HEK293 (cell line): ENCODE measurements around the gene SYNGR3.

Source experiments
- CTCF ChIA-PET: fragments of 350-600 bp; formaldehyde crosslinking; extraction: SDS; loops from one replicate; lab custom pipeline; 2021; ENCODE audit warnings: antibody characterized with exemption; lab: Yijun Ruan, JAX
- POLR2A ChIA-PET: fragments of 300-600 bp; formaldehyde crosslinking; extraction: SDS; loops from one replicate; lab custom pipeline; 2020; ENCODE audit warnings: antibody characterized with exemption, inconsistent platforms; lab: Yijun Ruan, JAX
- H3K27ac ChIP-seq: fragments of 200-500 bp; sonication (Bioruptor generic); 2 replicates; pipeline ENCODE4 v1.5.1; 2014; ENCODE audit warnings: low read depth, low read length, control low read depth, inconsistent platforms; ENCODE audit errors: extremely low read depth
- H3K36me3 ChIP-seq, 2 experiments: fragments of 200-500 bp in 1 of 2; sonication (Bioruptor generic) in 1 of 2; 1 replicate in 1 of 2; 2 replicates in 1 of 2; pipeline ENCODE4 v1.5.1; 2014 to 2017; ENCODE audit warnings: inconsistent platforms in 2 of 2, low read length in 2 of 2; ENCODE audit not compliant: control insufficient read depth in 2 of 2, insufficient read depth in 1 of 2
- H3K4me1 ChIP-seq: fragments of 200-500 bp; sonication (Bioruptor generic); 2 replicates; pipeline ENCODE4 v1.5.1; 2014; ENCODE audit warnings: mild to moderate bottlenecking, low read length, inconsistent platforms; ENCODE audit not compliant: control insufficient read depth, insufficient read depth
- H3K4me3 ChIP-seq: 2 replicates; pipeline ENCODE4 v1.5.1; 2011; ENCODE audit warnings: low read depth, mild to moderate bottlenecking, control low read depth, low read length, moderate library complexity
- H3K9me3 ChIP-seq: fragments of 200-500 bp; sonication (Bioruptor generic); 2 replicates; pipeline ENCODE4 v1.5.1; 2014; ENCODE audit warnings: low read depth, low read length, inconsistent platforms; ENCODE audit not compliant: control insufficient read depth, insufficient read depth
- BCL6B ChIP-seq: fragments of 450-650 bp; formaldehyde crosslinking; IDR thresholded peaks from 2 replicates; pipeline ENCODE4 v1.5.1; 2017; ENCODE audit warnings: missing biosample characterization, missing genetic modification characterization
- GLIS1 ChIP-seq: fragments of 450-650 bp; formaldehyde crosslinking; IDR thresholded peaks from 2 replicates; pipeline ENCODE4 v1.5.1; 2016; ENCODE audit warnings: missing biosample characterization, missing genetic modification characterization
- MYNN ChIP-seq: fragments of 450-650 bp; formaldehyde crosslinking; IDR thresholded peaks from 2 replicates; pipeline ENCODE4 v1.5.1; 2016; ENCODE audit warnings: missing biosample characterization, missing genetic modification characterization, borderline replicate concordance
- PRDM4 ChIP-seq: fragments of 450-650 bp; formaldehyde crosslinking; IDR thresholded peaks from 2 replicates; pipeline ENCODE4 v1.5.1; 2017; ENCODE audit warnings: missing biosample characterization, missing genetic modification characterization
- SCRT2 ChIP-seq: fragments of 450-650 bp; formaldehyde crosslinking; IDR thresholded peaks from 2 replicates; pipeline ENCODE4 v1.5.1; 2016; ENCODE audit warnings: missing biosample characterization, missing genetic modification characterization
- WT1 ChIP-seq: fragments of 450-650 bp; formaldehyde crosslinking; IDR thresholded peaks from 2 replicates; pipeline ENCODE4 v1.5.1; 2016; ENCODE audit warnings: missing biosample characterization, missing genetic modification characterization
- ZBTB1 ChIP-seq: fragments of 450-650 bp; formaldehyde crosslinking; IDR thresholded peaks from 2 replicates; pipeline ENCODE4 v1.5.1; 2016; ENCODE audit warnings: missing biosample characterization, missing genetic modification characterization
- ZNF19 ChIP-seq: fragments of 450-650 bp; formaldehyde crosslinking; IDR thresholded peaks from 2 replicates; pipeline ENCODE4; 2016; ENCODE audit warnings: missing biosample characterization, missing genetic modification characterization, low read depth
- ZNF202 ChIP-seq: fragments of 450-650 bp; formaldehyde crosslinking; IDR thresholded peaks from 2 replicates; pipeline ENCODE4 v1.5.1; 2016; ENCODE audit warnings: missing biosample characterization, missing genetic modification characterization, borderline replicate concordance
- ZNF221 ChIP-seq: fragments of 450-650 bp; formaldehyde crosslinking; IDR thresholded peaks from 2 replicates; pipeline ENCODE4 v1.5.1; 2017; ENCODE audit warnings: missing biosample characterization, missing genetic modification characterization, borderline replicate concordance
- ZNF362 ChIP-seq: fragments of 450-650 bp; formaldehyde crosslinking; IDR thresholded peaks from 2 replicates; pipeline ENCODE4 v1.5.1; 2016; ENCODE audit warnings: missing biosample characterization, missing genetic modification characterization
- ZNF394 ChIP-seq: fragments of 450-650 bp; formaldehyde crosslinking; IDR thresholded peaks from 2 replicates; pipeline ENCODE4 v1.5.1; 2016; ENCODE audit warnings: missing biosample characterization, missing genetic modification characterization, mild to moderate bottlenecking, moderate library complexity, borderline replicate concordance
- ZNF433 ChIP-seq: fragments of 450-650 bp; formaldehyde crosslinking; IDR thresholded peaks from 2 replicates; pipeline ENCODE4 v1.5.1; 2016; ENCODE audit warnings: missing biosample characterization, missing genetic modification characterization, low read depth
- ZNF473 ChIP-seq: fragments of 450-650 bp; formaldehyde crosslinking; IDR thresholded peaks from 2 replicates; pipeline ENCODE4 v1.5.1; 2017; ENCODE audit warnings: missing biosample characterization, missing genetic modification characterization
- ZNF544 ChIP-seq: fragments of 450-650 bp; formaldehyde crosslinking; IDR thresholded peaks from 2 replicates; pipeline ENCODE4 v1.5.0; 2017; ENCODE audit warnings: missing biosample characterization, missing genetic modification characterization
- ZNF624 ChIP-seq: fragments of 450-650 bp; formaldehyde crosslinking; IDR thresholded peaks from 2 replicates; pipeline ENCODE4 v1.5.1; 2017; ENCODE audit warnings: missing biosample characterization, missing genetic modification characterization
- ZNF629 ChIP-seq: fragments of 450-650 bp; formaldehyde crosslinking; IDR thresholded peaks from 2 replicates; pipeline ENCODE4 v1.5.1; 2017; ENCODE audit warnings: missing biosample characterization, missing genetic modification characterization
- ZNF677 ChIP-seq: fragments of 450-650 bp; IDR thresholded peaks from 2 replicates; pipeline ENCODE4 v1.5.0; 2018; ENCODE audit warnings: missing biosample characterization, mild to moderate bottlenecking, missing genetic modification characterization, moderate library complexity
- ZNF692 ChIP-seq: fragments of 450-650 bp; formaldehyde crosslinking; IDR thresholded peaks from 2 replicates; pipeline ENCODE4 v1.5.1; 2016; ENCODE audit warnings: missing biosample characterization, missing genetic modification characterization
- ZSCAN16 ChIP-seq: fragments of 450-650 bp; formaldehyde crosslinking; IDR thresholded peaks from 2 replicates; pipeline ENCODE4 v1.5.1; 2016; ENCODE audit warnings: missing biosample characterization, missing genetic modification characterization
- TF ChIP-seq, protein P1 (sequence below): fragments of 450-650 bp; formaldehyde crosslinking; IDR thresholded peaks from 2 replicates; pipeline ENCODE4 v1.5.1; 2016; ENCODE audit warnings: missing biosample characterization, missing genetic modification characterization, low read depth
- TF ChIP-seq, protein P2 (sequence below): fragments of 450-650 bp; formaldehyde crosslinking; IDR thresholded peaks from 2 replicates; pipeline ENCODE4 v1.5.1; 2016; ENCODE audit warnings: missing biosample characterization, missing genetic modification characterization, borderline replicate concordance
- TF ChIP-seq, protein P3 (sequence below): fragments of 450-650 bp; formaldehyde crosslinking; IDR thresholded peaks from 2 replicates; pipeline ENCODE4 v1.5.1; 2016; ENCODE audit warnings: missing biosample characterization, missing genetic modification characterization

SYNGR3 gene

DNA sequence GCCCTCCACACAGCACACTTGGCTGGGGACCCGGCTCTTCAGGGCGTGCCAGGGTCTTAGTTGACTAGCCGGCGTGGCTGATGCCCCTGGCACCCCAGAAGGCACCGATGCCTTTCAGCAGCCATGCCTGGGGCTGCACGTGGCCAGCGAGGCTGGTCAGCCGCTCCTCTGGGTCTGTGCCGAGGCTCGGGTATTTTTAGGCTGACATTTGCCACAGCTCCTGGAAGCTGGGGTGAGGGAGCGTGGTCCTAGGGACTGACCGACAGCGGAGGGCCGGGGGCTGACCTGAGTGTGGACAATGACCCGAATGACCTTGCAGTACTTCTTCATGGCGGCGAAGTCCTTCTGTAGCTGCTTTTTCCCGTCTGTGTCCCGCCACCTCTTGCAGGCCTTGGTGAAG, 39.2 kb upstream of the SYNGR3 start:
- no peaks in the 10 kb centered on the region for H3K4me1 ChIP-seq
- H3K27ac ChIP-seq, result no peak overlapping the region
- CTCF ChIA-PET, result no interaction called here
- no peaks in the 10 kb centered on the region for H3K36me3 ChIP-seq
- TF ChIP-seq MYNN (tag by site-specific recombination) (no peak), ZNF677 (no peak), GLIS1 (tag by site-specific recombination) (no peak), ZNF394 (no peak), ZBTB1 (tag by site-specific recombination) (no peak), BCL6B (tag by site-specific recombination) (no peak), ZNF624 (tag by site-specific recombination) (no peak), ZNF692 (tag by site-specific recombination) (no peak)
- POLR2A ChIA-PET, result interaction anchor here (0.6 to 3.5 kb wide), 3 partner anchors 10 to 48 kb away, joined by 7 to 19 read pairs (median 7); partner anchors contain the start of genes NDUFB10 and RPS2
- no peak overlapping the region for H3K4me3 ChIP-seq
- no peaks in the 10 kb centered on the region for H3K9me3 ChIP-seq

DNA sequence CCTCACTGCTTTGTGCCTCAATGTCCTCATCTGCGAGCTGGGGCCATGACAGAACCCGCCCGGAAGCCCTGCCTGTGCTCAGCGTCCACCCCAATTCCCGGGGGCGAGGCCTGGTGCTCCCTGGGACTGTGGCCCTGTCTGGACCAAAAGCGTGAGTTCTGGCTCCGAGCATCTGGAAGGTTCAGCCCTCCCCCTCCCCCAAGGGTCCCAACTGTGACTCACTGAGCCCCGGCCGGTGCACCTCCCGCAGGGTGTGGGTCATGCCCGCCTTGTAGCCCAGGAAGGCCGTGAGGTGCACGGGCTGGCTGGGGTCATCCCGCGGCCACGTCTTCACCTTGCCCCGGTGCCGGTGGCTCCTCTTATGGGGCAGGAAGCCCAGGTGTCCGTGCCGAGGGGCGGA, 36.0 kb upstream of the SYNGR3 start:
- Histone ChIP-seq H3K4me3 (no peak overlapping the region), H3K4me1 (no peaks in the 10 kb centered on the region), H3K27ac (no peak overlapping the region), H3K9me3 (no peaks in the 10 kb centered on the region), H3K36me3 (no peaks in the 10 kb centered on the region)
- ChIA-PET CTCF (interaction anchor here (0.6 to 1.0 kb wide), 2 partner anchors 10 to 106 kb away, joined by 3 to 5 read pairs; no protein-coding TSS in a partner anchor), POLR2A (no interaction called here)
- TF ChIP-seq ZSCAN16 (tag by site-specific recombination), result no peak
- TF ChIP-seq ZNF629, result no peak
- no peak for TF ChIP-seq WT1 (tag by site-specific recombination)
- TF ChIP-seq, protein P1, sequence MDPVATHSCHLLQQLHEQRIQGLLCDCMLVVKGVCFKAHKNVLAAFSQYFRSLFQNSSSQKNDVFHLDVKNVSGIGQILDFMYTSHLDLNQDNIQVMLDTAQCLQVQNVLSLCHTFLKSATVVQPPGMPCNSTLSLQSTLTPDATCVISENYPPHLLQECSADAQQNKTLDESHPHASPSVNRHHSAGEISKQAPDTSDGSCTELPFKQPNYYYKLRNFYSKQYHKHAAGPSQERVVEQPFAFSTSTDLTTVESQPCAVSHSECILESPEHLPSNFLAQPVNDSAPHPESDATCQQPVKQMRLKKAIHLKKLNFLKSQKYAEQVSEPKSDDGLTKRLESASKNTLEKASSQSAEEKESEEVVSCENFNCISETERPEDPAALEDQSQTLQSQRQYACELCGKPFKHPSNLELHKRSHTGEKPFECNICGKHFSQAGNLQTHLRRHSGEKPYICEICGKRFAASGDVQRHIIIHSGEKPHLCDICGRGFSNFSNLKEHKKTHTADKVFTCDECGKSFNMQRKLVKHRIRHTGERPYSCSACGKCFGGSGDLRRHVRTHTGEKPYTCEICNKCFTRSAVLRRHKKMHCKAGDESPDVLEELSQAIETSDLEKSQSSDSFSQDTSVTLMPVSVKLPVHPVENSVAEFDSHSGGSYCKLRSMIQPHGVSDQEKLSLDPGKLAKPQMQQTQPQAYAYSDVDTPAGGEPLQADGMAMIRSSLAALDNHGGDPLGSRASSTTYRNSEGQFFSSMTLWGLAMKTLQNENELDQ (tag by site-specific recombination), result no peak
- no peak for TF ChIP-seq ZNF221 (tag by site-specific recombination)
- TF ChIP-seq ZNF362 (tag by site-specific recombination), result no peak
- TF ChIP-seq, protein P2, sequence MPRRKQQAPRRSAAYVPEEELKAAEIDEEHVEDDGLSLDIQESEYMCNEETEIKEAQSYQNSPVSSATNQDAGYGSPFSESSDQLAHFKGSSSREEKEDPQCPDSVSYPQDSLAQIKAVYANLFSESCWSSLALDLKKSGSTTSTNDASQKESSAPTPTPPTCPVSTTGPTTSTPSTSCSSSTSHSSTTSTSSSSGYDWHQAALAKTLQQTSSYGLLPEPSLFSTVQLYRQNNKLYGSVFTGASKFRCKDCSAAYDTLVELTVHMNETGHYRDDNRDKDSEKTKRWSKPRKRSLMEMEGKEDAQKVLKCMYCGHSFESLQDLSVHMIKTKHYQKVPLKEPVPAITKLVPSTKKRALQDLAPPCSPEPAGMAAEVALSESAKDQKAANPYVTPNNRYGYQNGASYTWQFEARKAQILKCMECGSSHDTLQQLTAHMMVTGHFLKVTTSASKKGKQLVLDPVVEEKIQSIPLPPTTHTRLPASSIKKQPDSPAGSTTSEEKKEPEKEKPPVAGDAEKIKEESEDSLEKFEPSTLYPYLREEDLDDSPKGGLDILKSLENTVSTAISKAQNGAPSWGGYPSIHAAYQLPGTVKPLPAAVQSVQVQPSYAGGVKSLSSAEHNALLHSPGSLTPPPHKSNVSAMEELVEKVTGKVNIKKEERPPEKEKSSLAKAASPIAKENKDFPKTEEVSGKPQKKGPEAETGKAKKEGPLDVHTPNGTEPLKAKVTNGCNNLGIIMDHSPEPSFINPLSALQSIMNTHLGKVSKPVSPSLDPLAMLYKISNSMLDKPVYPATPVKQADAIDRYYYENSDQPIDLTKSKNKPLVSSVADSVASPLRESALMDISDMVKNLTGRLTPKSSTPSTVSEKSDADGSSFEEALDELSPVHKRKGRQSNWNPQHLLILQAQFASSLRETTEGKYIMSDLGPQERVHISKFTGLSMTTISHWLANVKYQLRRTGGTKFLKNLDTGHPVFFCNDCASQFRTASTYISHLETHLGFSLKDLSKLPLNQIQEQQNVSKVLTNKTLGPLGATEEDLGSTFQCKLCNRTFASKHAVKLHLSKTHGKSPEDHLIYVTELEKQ, result no peak
- TF ChIP-seq ZNF544 (tag by site-specific recombination), result no peak
- no peak for TF ChIP-seq ZNF433 (tag by site-specific recombination)
- TF ChIP-seq, protein P3, sequence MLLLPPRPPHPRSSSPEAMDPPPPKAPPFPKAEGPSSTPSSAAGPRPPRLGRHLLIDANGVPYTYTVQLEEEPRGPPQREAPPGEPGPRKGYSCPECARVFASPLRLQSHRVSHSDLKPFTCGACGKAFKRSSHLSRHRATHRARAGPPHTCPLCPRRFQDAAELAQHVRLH (tag by site-specific recombination), result no peak
- no peak for TF ChIP-seq ZNF202
- no peak for TF ChIP-seq PRDM4 (tag by site-specific recombination)
- TF ChIP-seq SCRT2 (tag by site-specific recombination), result no peak
- TF ChIP-seq ZNF473, result no peak
- no peak for TF ChIP-seq ZNF19
